Measurements from ENCODE around the gene XCL1. TPM values are rescaled to one million over a fixed set of nuclear protein-coding genes. Genes with fewer than 3 reads are reported as not detected.
"Not testable (repeated sequence)": the region's sequence is repeated elsewhere in the genome, so short reads cannot be mapped to it uniquely, and the experiment has no call there.

The XCL1 gene
- total RNA-seq, 1 experiment from 2014 or later: not detected

- H3K27ac ChIP-seq (ENCODE audit: low read depth, low read length, poor library complexity, severe bottlenecking): no peak overlapping the region
- H3K27me3 ChIP-seq (replicated peaks; ENCODE audit: insufficient read depth, low read depth, low read length, poor library complexity): no peaks in the 10 kb centered on the region
- TF ChIP-seq CTCF (conservative IDR thresholded peaks at IDR 0.05; ENCODE audit: low read depth, low read length) (no peak), EZH2 (IDR thresholded peaks at IDR 0.05; ENCODE audit: borderline replicate concordance, low read depth, low read length, poor library complexity, severe bottlenecking) (no peak)
- H3K9me3 ChIP-seq (ENCODE audit: low read depth, low read length, poor library complexity, severe bottlenecking): no peaks in the 10 kb centered on the region
- DNase-seq (ENCODE audit: low spot score): no peak
- no peaks in the 10 kb centered on the region for H3K4me1 ChIP-seq (ENCODE audit: insufficient read depth, low read length, poor library complexity, severe bottlenecking)
- H3K36me3 ChIP-seq (ENCODE audit: insufficient read depth, low read length, poor library complexity, severe bottlenecking): no peaks in the 10 kb centered on the region
- POLR2A ChIA-PET (ENCODE audit: low non-redundant PET): no interaction called here
- no peak overlapping the region for H3K4me3 ChIP-seq (ENCODE audit: low read depth, low read length, poor library complexity, severe bottlenecking)
- intact Hi-C loops (cut with micrococcal nuclease; ENCODE audit: unreplicated experiment): no loop called here
- CTCF ChIA-PET: no interaction called here
- no TSS peak for BruUV-seq (replicated peaks)
Observed at GRCh38 chr1:168591066-168591465, 14.7 kb downstream of the XCL1 start.

- H3K4me1 ChIP-seq (ENCODE audit: insufficient read depth, low read length, poor library complexity, severe bottlenecking): no peaks in the 10 kb centered on the region
- POLR2A ChIA-PET (ENCODE audit: low non-redundant PET): no interaction called here
- no peaks in the 10 kb centered on the region for H3K9me3 ChIP-seq (ENCODE audit: low read depth, low read length, poor library complexity, severe bottlenecking)
- H3K27me3 ChIP-seq (replicated peaks; ENCODE audit: insufficient read depth, low read depth, low read length, poor library complexity): no peaks in the 10 kb centered on the region
- H3K27ac ChIP-seq (ENCODE audit: low read depth, low read length, poor library complexity, severe bottlenecking): no peak overlapping the region
- BruUV-seq (replicated peaks): no TSS peak
- no peak for DNase-seq (ENCODE audit: low spot score)
- TF ChIP-seq EZH2 (IDR thresholded peaks at IDR 0.05; ENCODE audit: borderline replicate concordance, low read depth, low read length, poor library complexity, severe bottlenecking) (no peak), CTCF (conservative IDR thresholded peaks at IDR 0.05; ENCODE audit: low read depth, low read length) (no peak)
- intact Hi-C loops (cut with micrococcal nuclease; ENCODE audit: unreplicated experiment): no loop called here
- H3K4me3 ChIP-seq (ENCODE audit: low read depth, low read length, poor library complexity, severe bottlenecking): no peak overlapping the region
- CTCF ChIA-PET: no interaction called here
- no peaks in the 10 kb centered on the region for H3K36me3 ChIP-seq (ENCODE audit: insufficient read depth, low read length, poor library complexity, severe bottlenecking)
Observed at GRCh38 chr1:168591641-168592250, 15.3 kb downstream of the XCL1 start.

GRCh38 chr1:168595403-168595802 is 19.0 kb downstream of the XCL1 start:
- BruUV-seq (replicated peaks); H3K27me3 ChIP-seq (replicated peaks; ENCODE audit: insufficient read depth, low read depth, low read length, poor library complexity); DNase-seq (ENCODE audit: low spot score); intact Hi-C loops (cut with micrococcal nuclease; ENCODE audit: unreplicated experiment); CTCF ChIA-PET; H3K36me3 ChIP-seq (ENCODE audit: insufficient read depth, low read length, poor library complexity, severe bottlenecking); H3K27ac ChIP-seq (ENCODE audit: low read depth, low read length, poor library complexity, severe bottlenecking); POLR2A ChIA-PET (ENCODE audit: low non-redundant PET); H3K4me1 ChIP-seq (ENCODE audit: insufficient read depth, low read length, poor library complexity, severe bottlenecking); H3K9me3 ChIP-seq (ENCODE audit: low read depth, low read length, poor library complexity, severe bottlenecking); H3K4me3 ChIP-seq (ENCODE audit: low read depth, low read length, poor library complexity, severe bottlenecking): not testable (repeated sequence)

GRCh38 chr1:168598125-168598524 is 21.7 kb downstream of the XCL1 start:
- Histone ChIP-seq H3K27ac (ENCODE audit: low read depth, low read length, poor library complexity, severe bottlenecking) (no peak overlapping the region), H3K36me3 (ENCODE audit: insufficient read depth, low read length, poor library complexity, severe bottlenecking) (no peaks in the 10 kb centered on the region), H3K27me3 (replicated peaks; ENCODE audit: insufficient read depth, low read depth, low read length, poor library complexity) (no peaks in the 10 kb centered on the region), H3K9me3 (ENCODE audit: low read depth, low read length, poor library complexity, severe bottlenecking) (no peaks in the 10 kb centered on the region), H3K4me1 (ENCODE audit: insufficient read depth, low read length, poor library complexity, severe bottlenecking) (no peaks in the 10 kb centered on the region), H3K4me3 (ENCODE audit: low read depth, low read length, poor library complexity, severe bottlenecking) (no peak overlapping the region)
- no peak for DNase-seq (ENCODE audit: low spot score)
- no TSS peak for BruUV-seq (replicated peaks)
- TF ChIP-seq CTCF (conservative IDR thresholded peaks at IDR 0.05; ENCODE audit: low read depth, low read length): no peak
- no peak for TF ChIP-seq EZH2 (IDR thresholded peaks at IDR 0.05; ENCODE audit: borderline replicate concordance, low read depth, low read length, poor library complexity, severe bottlenecking)
- ChIA-PET CTCF (no interaction called here), POLR2A (ENCODE audit: low non-redundant PET) (no interaction called here)
- intact Hi-C loops (cut with micrococcal nuclease; ENCODE audit: unreplicated experiment): no loop called here

Data from A673 (cell line).